Keratinocyte (primary cell): Measurements from ENCODE around the gene CSNK2A1. TPM values are rescaled to one million over a fixed set of nuclear protein-coding genes. Genes with fewer than 3 reads are reported as not detected.

Experiments
- DNase-seq: peaks from one replicate; pipeline ENCODE4 v3.0.0-alpha.2; 2011; ENCODE audit warnings: low read depth, missing footprints, low spot score
- FAIRE-seq: peaks from 2 replicates; lab custom pipeline; 2011; peaks lifted over from hg19 to GRCh38; lab: Jason Lieb, UNC
- H2AFZ ChIP-seq: 2 replicates; pipeline ENCODE4 v1.6.0; 2012; ENCODE audit warnings: low read length, control low read depth, inconsistent platforms; ENCODE audit not compliant: control insufficient read depth
- H3K27ac ChIP-seq: 2 replicates; pipeline ENCODE4 v1.5.1; 2011; ENCODE audit warnings: low read length; ENCODE audit not compliant: control insufficient read depth, insufficient read depth
- H3K27me3 ChIP-seq: 3 replicates; pipeline ENCODE4 v1.6.0; 2011; ENCODE audit warnings: low read length; ENCODE audit not compliant: control insufficient read depth, insufficient read depth; ENCODE audit errors: extremely low read depth
- H3K36me3 ChIP-seq, 2 experiments: 2 replicates in 1 of 2; 3 replicates in 1 of 2; pipeline ENCODE4 v1.5.1; 2011; ENCODE audit warnings: low read length in 2 of 2, mild to moderate bottlenecking in 1 of 2; ENCODE audit not compliant: control insufficient read depth in 2 of 2, insufficient read depth in 2 of 2; ENCODE audit errors: extremely low read depth in 1 of 2
- H3K4me1 ChIP-seq: 3 replicates; pipeline ENCODE4 v1.5.1; 2011; ENCODE audit warnings: low read length; ENCODE audit not compliant: control insufficient read depth, insufficient read depth; ENCODE audit errors: extremely low read depth
- H3K4me2 ChIP-seq: 3 replicates; pipeline ENCODE4 v1.6.0; 2011; ENCODE audit warnings: low read depth, low read length; ENCODE audit not compliant: control insufficient read depth, insufficient read depth; ENCODE audit errors: extremely low read depth
- H3K4me3 ChIP-seq, 3 experiments: fragments of 200-600 bp in 1 of 3; sonication (generic) in 1 of 3; 2 replicates in 2 of 3; 3 replicates in 1 of 3; pipeline ENCODE4 v1.5.1; 2011 to 2016; ENCODE audit warnings: low read length in 3 of 3, mild to moderate bottlenecking in 3 of 3, control low read depth in 2 of 3, inconsistent platforms in 1 of 3, low read depth in 1 of 3, mixed read lengths in 1 of 3, mixed run types in 1 of 3, moderate library complexity in 1 of 3; ENCODE audit not compliant: control insufficient read depth in 2 of 3, insufficient read depth in 2 of 3; ENCODE audit errors: extremely low read depth in 1 of 3
- H3K79me2 ChIP-seq: 2 replicates; pipeline ENCODE4 v1.6.0; 2012; ENCODE audit warnings: low read length; ENCODE audit not compliant: control insufficient read depth, insufficient read depth
- H3K9ac ChIP-seq: 3 replicates; pipeline ENCODE4 v1.6.0; 2011; ENCODE audit warnings: low read length; ENCODE audit not compliant: control insufficient read depth, insufficient read depth; ENCODE audit errors: extremely low read depth
- H3K9me1 ChIP-seq: 3 replicates; pipeline ENCODE4 v1.6.0; 2011; ENCODE audit warnings: low read length; ENCODE audit not compliant: control insufficient read depth, insufficient read depth; ENCODE audit errors: extremely low read depth
- H3K9me3 ChIP-seq: 2 replicates; pipeline ENCODE4 v1.5.1; 2012; ENCODE audit warnings: low read depth, low read length; ENCODE audit not compliant: control insufficient read depth
- H4K20me1 ChIP-seq: 3 replicates; pipeline ENCODE4 v1.6.0; 2011; ENCODE audit warnings: low read length; ENCODE audit not compliant: control insufficient read depth, insufficient read depth; ENCODE audit errors: extremely low read depth
- EZH2 ChIP-seq: IDR thresholded peaks from one replicate; pipeline ENCODE4 v1.6.1; 2012; ENCODE audit warnings: inconsistent platforms, mild to moderate bottlenecking, low read length, moderate library complexity
- dilution Hi-C: fragments of 300-500 bp; cut with MboI; formaldehyde crosslinking; loops from one replicate; pipeline ENCODE4 v1.7.0; 2020; ENCODE audit warnings: low sequenced_read_pairs; ENCODE audit not compliant: extremely low pct_ligation_motif_present
- polyA plus RNA-seq, 5 experiments: library from polyadenylated mRNA; depleted of rRNA in 3 of 5; stranded (reverse) in 3 of 5; stranded (forward) in 1 of 5; unstranded in 1 of 5; fragments of >200 nt; gene quantifications; 1 replicate in 1 of 5; 2 replicates in 3 of 5; 3 replicates in 1 of 5; pipeline versions ENCODE4 v1.2.1 to v1.2.3, GENCODE V29; 2011 to 2012; ENCODE audit warnings: missing spikeins in 2 of 5, low read depth in 1 of 5, low replicate concordance in 1 of 5
- TF ChIP-seq, protein P1 (sequence below), 3 experiments: IDR thresholded peaks in 1 of 3; conservative IDR thresholded peaks in 1 of 3; optimal IDR thresholded peaks in 1 of 3; 2 replicates in 2 of 3; 3 replicates in 1 of 3; pipeline versions ENCODE3 to v1.5.1; 2011; ENCODE audit warnings: low read length in 3 of 3, mild to moderate bottlenecking in 3 of 3, moderate library complexity in 2 of 3, control low read depth in 1 of 3, inconsistent platforms in 1 of 3; ENCODE audit not compliant: insufficient read depth in 2 of 3; ENCODE audit errors: extremely low read depth in 1 of 3

Gene CSNK2A1
- polyA plus RNA-seq, 1 donor (not counting 4 experiments of a cell fraction or from before 2014, with no cell fraction given): 122 TPM

DNA sequence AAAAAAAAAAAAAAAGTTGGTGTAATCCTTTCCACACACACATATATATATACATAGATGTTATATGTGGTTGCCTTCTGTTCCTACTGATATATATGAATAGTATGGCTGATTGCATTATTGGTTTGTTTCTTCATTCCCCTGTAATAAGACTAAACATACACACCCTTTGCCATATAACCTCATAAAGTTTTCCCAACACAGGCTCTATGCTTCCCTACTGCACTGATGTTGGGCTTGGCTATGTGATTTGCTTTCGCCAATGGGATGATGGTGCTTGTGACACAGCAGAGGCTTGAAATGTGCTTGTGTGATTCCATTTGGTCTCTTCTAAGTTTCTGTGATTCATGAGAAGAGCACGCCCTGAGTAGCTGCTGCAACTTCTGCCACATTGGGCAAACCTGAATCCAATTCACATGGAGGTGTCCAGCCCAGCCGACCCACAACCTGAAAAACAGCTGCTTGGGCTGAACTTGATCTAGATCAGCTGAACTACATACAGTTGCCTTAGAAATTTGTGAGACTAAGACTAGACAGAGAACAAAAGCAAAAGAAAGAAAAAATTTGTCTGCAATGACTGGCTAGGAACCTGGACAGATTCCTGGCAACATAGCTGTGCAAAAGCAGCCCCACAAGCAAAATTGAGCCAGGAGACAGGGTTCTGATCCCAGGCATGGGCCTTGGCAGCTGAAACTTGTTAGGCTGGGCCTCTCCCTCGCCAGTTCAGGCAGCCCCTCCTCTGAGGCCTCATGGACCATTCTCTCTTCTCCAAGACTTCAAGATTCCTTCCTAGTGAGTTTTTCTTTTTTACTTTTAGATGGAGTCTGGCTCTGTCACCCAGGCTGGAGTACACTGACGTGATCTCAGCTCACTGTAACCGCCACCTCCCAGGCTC lies 67.9 kb downstream of the CSNK2A1 start:
- Histone ChIP-seq H3K9ac (no peak overlapping the region), H3K79me2 (no peaks in the 10 kb centered on the region), H3K27me3 (no peaks in the 10 kb centered on the region), H3K27ac (no peak overlapping the region), H3K9me3 (no peaks in the 10 kb centered on the region), H3K4me3 (no peak overlapping the region), H3K4me2 (no peak overlapping the region), H3K9me1 (no peaks in the 10 kb centered on the region), H2AFZ (no peak overlapping the region), H4K20me1 (no peaks in the 10 kb centered on the region), H3K36me3 (peaks cover 9 to 21% of the 10 kb centered on the region in 2 experiments), H3K4me1 (no peaks in the 10 kb centered on the region)
- TF ChIP-seq, protein P1, sequence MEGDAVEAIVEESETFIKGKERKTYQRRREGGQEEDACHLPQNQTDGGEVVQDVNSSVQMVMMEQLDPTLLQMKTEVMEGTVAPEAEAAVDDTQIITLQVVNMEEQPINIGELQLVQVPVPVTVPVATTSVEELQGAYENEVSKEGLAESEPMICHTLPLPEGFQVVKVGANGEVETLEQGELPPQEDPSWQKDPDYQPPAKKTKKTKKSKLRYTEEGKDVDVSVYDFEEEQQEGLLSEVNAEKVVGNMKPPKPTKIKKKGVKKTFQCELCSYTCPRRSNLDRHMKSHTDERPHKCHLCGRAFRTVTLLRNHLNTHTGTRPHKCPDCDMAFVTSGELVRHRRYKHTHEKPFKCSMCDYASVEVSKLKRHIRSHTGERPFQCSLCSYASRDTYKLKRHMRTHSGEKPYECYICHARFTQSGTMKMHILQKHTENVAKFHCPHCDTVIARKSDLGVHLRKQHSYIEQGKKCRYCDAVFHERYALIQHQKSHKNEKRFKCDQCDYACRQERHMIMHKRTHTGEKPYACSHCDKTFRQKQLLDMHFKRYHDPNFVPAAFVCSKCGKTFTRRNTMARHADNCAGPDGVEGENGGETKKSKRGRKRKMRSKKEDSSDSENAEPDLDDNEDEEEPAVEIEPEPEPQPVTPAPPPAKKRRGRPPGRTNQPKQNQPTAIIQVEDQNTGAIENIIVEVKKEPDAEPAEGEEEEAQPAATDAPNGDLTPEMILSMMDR (optimal IDR thresholded peaks at IDR 0.05 in 1 of 3, IDR thresholded peaks at IDR 0.05 in 1 of 3, conservative IDR thresholded peaks at IDR 0.05 in 1 of 3; ENCODE audit: extremely low read depth in 1 of 3, insufficient read depth in 2 of 3, low read length in 3 of 3): no peak
- TF ChIP-seq EZH2: no peak
- DNase-seq (no peak), FAIRE-seq (no peak)
- dilution Hi-C loops: no loop called here

DNA sequence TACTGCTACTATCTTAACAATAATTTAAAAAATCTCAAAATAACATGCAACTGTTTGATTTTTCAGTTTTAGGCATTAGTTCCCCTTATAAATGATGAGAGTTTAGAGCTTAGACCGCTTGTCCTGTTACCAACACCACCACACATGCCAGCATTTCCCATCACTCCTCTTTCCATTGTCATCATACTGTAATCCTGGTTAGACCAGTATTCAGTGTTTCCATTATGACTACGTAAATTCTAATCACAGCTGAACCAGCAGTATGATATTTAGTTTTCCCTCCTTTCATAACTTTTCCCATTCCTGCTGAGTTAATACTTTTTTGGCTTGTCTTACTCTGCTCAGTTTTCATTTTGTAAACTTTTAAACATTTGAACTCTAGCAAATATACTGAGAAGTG lies 69.0 kb downstream of the CSNK2A1 start:
- no peak overlapping the region for H2AFZ ChIP-seq
- dilution Hi-C loops: no loop called here
- no peaks in the 10 kb centered on the region for H3K9me3 ChIP-seq
- no peak overlapping the region for H3K4me3 ChIP-seq
- H3K36me3 ChIP-seq: peaks cover 8 to 21% of the 10 kb centered on the region in 2 experiments
- H3K79me2 ChIP-seq: no peaks in the 10 kb centered on the region
- H4K20me1 ChIP-seq: no peaks in the 10 kb centered on the region
- FAIRE-seq (no peak), DNase-seq (no peak)
- H3K27ac ChIP-seq: no peak overlapping the region
- no peak overlapping the region for H3K9ac ChIP-seq
- no peak overlapping the region for H3K4me2 ChIP-seq
- H3K9me1 ChIP-seq: no peaks in the 10 kb centered on the region
- TF ChIP-seq, protein P1 (optimal IDR thresholded peaks at IDR 0.05 in 1 of 3, IDR thresholded peaks at IDR 0.05 in 1 of 3, conservative IDR thresholded peaks at IDR 0.05 in 1 of 3; ENCODE audit: extremely low read depth in 1 of 3, insufficient read depth in 2 of 3, low read length in 3 of 3): no peak
- TF ChIP-seq EZH2: no peak
- no peaks in the 10 kb centered on the region for H3K4me1 ChIP-seq
- no peaks in the 10 kb centered on the region for H3K27me3 ChIP-seq
